Measurements from ENCODE around the gene GPER1. TPM values are rescaled to one million over a fixed set of nuclear protein-coding genes. Genes with fewer than 3 reads are reported as not detected.

GPER1 gene
- polyA plus RNA-seq, 1 donor (not counting 4 experiments of a cell fraction or from before 2014, with no cell fraction given) = 0.05 TPM

GRCh38 chr7:1063361-1063760 is 24.6 kb upstream of the GPER1 start:
- H2AFZ ChIP-seq (ENCODE audit: control insufficient read depth, low read length) = no peak overlapping the region
- H3K9me3 ChIP-seq (ENCODE audit: control insufficient read depth, low read depth, low read length) = no peaks in the 10 kb centered on the region
- H3K36me3 ChIP-seq (ENCODE audit: control insufficient read depth in 2 of 2, extremely low read depth in 1 of 2, insufficient read depth in 2 of 2, low read length in 2 of 2) = peaks cover under 1 to 2% of the 10 kb centered on the region in 2 experiments
- DNase-seq (ENCODE audit: low read depth, low spot score) (no peak), FAIRE-seq (no peak)
- TF ChIP-seq EZH2 (IDR thresholded peaks at IDR 0.05; ENCODE audit: low read length) (no peak), CTCF (optimal IDR thresholded peaks at IDR 0.05 in 1 of 3, IDR thresholded peaks at IDR 0.05 in 1 of 3, conservative IDR thresholded peaks at IDR 0.05 in 1 of 3; ENCODE audit: extremely low read depth in 1 of 3, insufficient read depth in 2 of 3, low read length in 3 of 3) (no peak)
- no peaks in the 10 kb centered on the region for H3K79me2 ChIP-seq (ENCODE audit: control insufficient read depth, insufficient read depth, low read length)
- peaks cover 3% of the 10 kb centered on the region for H4K20me1 ChIP-seq (ENCODE audit: control insufficient read depth, extremely low read depth, insufficient read depth, low read length)
- H3K27me3 ChIP-seq (ENCODE audit: control insufficient read depth, extremely low read depth, insufficient read depth, low read length) = no peaks in the 10 kb centered on the region
- H3K4me2 ChIP-seq (ENCODE audit: control insufficient read depth, extremely low read depth, insufficient read depth, low read depth, low read length) = no peak overlapping the region
- peaks cover 2% of the 10 kb centered on the region for H3K9me1 ChIP-seq (ENCODE audit: control insufficient read depth, extremely low read depth, insufficient read depth, low read length)
- no peak overlapping the region for H3K27ac ChIP-seq (ENCODE audit: control insufficient read depth, insufficient read depth, low read length)
- H3K4me3 ChIP-seq (ENCODE audit: control insufficient read depth in 2 of 3, extremely low read depth in 1 of 3, insufficient read depth in 2 of 3, low read depth in 1 of 3, low read length in 3 of 3) = no peak overlapping the region
- peaks cover 34% of the 10 kb centered on the region for H3K4me1 ChIP-seq (ENCODE audit: control insufficient read depth, extremely low read depth, insufficient read depth, low read length)
- dilution Hi-C loops (cut with MboI; ENCODE audit: extremely low pct_ligation_motif_present, low sequenced_read_pairs) = no loop called here
- H3K9ac ChIP-seq (ENCODE audit: control insufficient read depth, extremely low read depth, insufficient read depth, low read length) = no peak overlapping the region

- TF ChIP-seq CTCF (optimal IDR thresholded peaks at IDR 0.05 in 1 of 3, IDR thresholded peaks at IDR 0.05 in 1 of 3, conservative IDR thresholded peaks at IDR 0.05 in 1 of 3; ENCODE audit: extremely low read depth in 1 of 3, insufficient read depth in 2 of 3, low read length in 3 of 3) (no peak), EZH2 (IDR thresholded peaks at IDR 0.05; ENCODE audit: low read length) (no peak)
- dilution Hi-C loops (cut with MboI; ENCODE audit: extremely low pct_ligation_motif_present, low sequenced_read_pairs) = no loop called here
- no peak overlapping the region for H2AFZ ChIP-seq (ENCODE audit: control insufficient read depth, low read length)
- peaks cover 2% of the 10 kb centered on the region for H3K9me1 ChIP-seq (ENCODE audit: control insufficient read depth, extremely low read depth, insufficient read depth, low read length)
- no peak overlapping the region for H3K27ac ChIP-seq (ENCODE audit: control insufficient read depth, insufficient read depth, low read length)
- FAIRE-seq (no peak), DNase-seq (ENCODE audit: low read depth, low spot score) (no peak)
- no peaks in the 10 kb centered on the region for H3K36me3 ChIP-seq (ENCODE audit: control insufficient read depth in 2 of 2, extremely low read depth in 1 of 2, insufficient read depth in 2 of 2, low read length in 2 of 2)
- H3K79me2 ChIP-seq (ENCODE audit: control insufficient read depth, insufficient read depth, low read length) = no peaks in the 10 kb centered on the region
- no peaks in the 10 kb centered on the region for H3K9me3 ChIP-seq (ENCODE audit: control insufficient read depth, low read depth, low read length)
- H3K4me1 ChIP-seq (ENCODE audit: control insufficient read depth, extremely low read depth, insufficient read depth, low read length) = peaks cover 34% of the 10 kb centered on the region
- no peaks in the 10 kb centered on the region for H3K27me3 ChIP-seq (ENCODE audit: control insufficient read depth, extremely low read depth, insufficient read depth, low read length)
- no peak overlapping the region for H3K9ac ChIP-seq (ENCODE audit: control insufficient read depth, extremely low read depth, insufficient read depth, low read length)
- no peak overlapping the region for H3K4me2 ChIP-seq (ENCODE audit: control insufficient read depth, extremely low read depth, insufficient read depth, low read depth, low read length)
- peaks cover 3% of the 10 kb centered on the region for H4K20me1 ChIP-seq (ENCODE audit: control insufficient read depth, extremely low read depth, insufficient read depth, low read length)
- no peak overlapping the region for H3K4me3 ChIP-seq (ENCODE audit: control insufficient read depth in 2 of 3, extremely low read depth in 1 of 3, insufficient read depth in 2 of 3, low read depth in 1 of 3, low read length in 3 of 3)
These were observed 23.3 kb upstream of the GPER1 start for GRCh38 chr7:1064581-1064980.
